Parathyroid adenoma (tissue), 2 donors: ENCODE data around the gene GNAO1.

Source experiments
- H2AFZ ChIP-seq: fragments of 300-600 bp; sonication (generic); one replicate; pipeline ENCODE4 v1.7.0; 2017; ENCODE audit warnings: antibody characterized with exemption, mild to moderate bottlenecking
- H3K27ac ChIP-seq: fragments of 300-600 bp; sonication (generic); one replicate; pipeline ENCODE4 v1.7.0; 2017
- H3K27me3 ChIP-seq: fragments of 300-600 bp; sonication (generic); one replicate; pipeline ENCODE4 v1.7.0; 2017; ENCODE audit warnings: low read length; ENCODE audit not compliant: control insufficient read depth, insufficient read depth
- H3K36me3 ChIP-seq: fragments of 300-600 bp; sonication (generic); one replicate; pipeline ENCODE4 v1.7.0; 2017; ENCODE audit warnings: low read length; ENCODE audit not compliant: control insufficient read depth, insufficient read depth
- H3K4me1 ChIP-seq: fragments of 300-600 bp; sonication (generic); one replicate; pipeline ENCODE4 v1.7.0; 2017; ENCODE audit warnings: control low read depth
- H3K4me2 ChIP-seq: fragments of 300-600 bp; sonication (generic); one replicate; pipeline ENCODE4 v1.7.0; 2017; ENCODE audit warnings: low read length
- H3K4me3 ChIP-seq: fragments of 300-600 bp; sonication (generic); one replicate; pipeline ENCODE4 v1.7.0; 2017; ENCODE audit warnings: low read depth, low read length
- H3K79me2 ChIP-seq: fragments of 300-600 bp; sonication (generic); one replicate; pipeline ENCODE4 v1.7.0; 2017; ENCODE audit warnings: control low read depth
- H3K9ac ChIP-seq: fragments of 300-600 bp; sonication (generic); one replicate; pipeline ENCODE4 v1.7.0; 2017; ENCODE audit warnings: mild to moderate bottlenecking
- H3K9me3 ChIP-seq: fragments of 300-600 bp; sonication (generic); one replicate; pipeline ENCODE4 v1.7.0; 2017; ENCODE audit warnings: low read length; ENCODE audit not compliant: control insufficient read depth
- TF ChIP-seq, protein P1 (sequence below): fragments of 300-600 bp; sonication (generic); IDR thresholded peaks from one replicate; pipeline ENCODE4 v1.7.0; 2017; ENCODE audit warnings: antibody characterized with exemption, mild to moderate bottlenecking
- donor health status: primary hyperparathyroidism.

The GNAO1 gene

GRCh38 chr16:56252835-56253234 lies 61.5 kb downstream of the GNAO1 start:
- Histone ChIP-seq H3K36me3 (no peaks in the 10 kb centered on the region), H3K27ac (no peak overlapping the region), H3K9me3 (no peaks in the 10 kb centered on the region), H2AFZ (no peak overlapping the region), H3K4me3 (no peak overlapping the region), H3K4me1 (peaks cover 3% of the 10 kb centered on the region), H3K79me2 (peaks cover 26% of the 10 kb centered on the region), H3K4me2 (no peak overlapping the region), H3K9ac (no peak overlapping the region), H3K27me3 (no peaks in the 10 kb centered on the region)
- TF ChIP-seq, protein P1, sequence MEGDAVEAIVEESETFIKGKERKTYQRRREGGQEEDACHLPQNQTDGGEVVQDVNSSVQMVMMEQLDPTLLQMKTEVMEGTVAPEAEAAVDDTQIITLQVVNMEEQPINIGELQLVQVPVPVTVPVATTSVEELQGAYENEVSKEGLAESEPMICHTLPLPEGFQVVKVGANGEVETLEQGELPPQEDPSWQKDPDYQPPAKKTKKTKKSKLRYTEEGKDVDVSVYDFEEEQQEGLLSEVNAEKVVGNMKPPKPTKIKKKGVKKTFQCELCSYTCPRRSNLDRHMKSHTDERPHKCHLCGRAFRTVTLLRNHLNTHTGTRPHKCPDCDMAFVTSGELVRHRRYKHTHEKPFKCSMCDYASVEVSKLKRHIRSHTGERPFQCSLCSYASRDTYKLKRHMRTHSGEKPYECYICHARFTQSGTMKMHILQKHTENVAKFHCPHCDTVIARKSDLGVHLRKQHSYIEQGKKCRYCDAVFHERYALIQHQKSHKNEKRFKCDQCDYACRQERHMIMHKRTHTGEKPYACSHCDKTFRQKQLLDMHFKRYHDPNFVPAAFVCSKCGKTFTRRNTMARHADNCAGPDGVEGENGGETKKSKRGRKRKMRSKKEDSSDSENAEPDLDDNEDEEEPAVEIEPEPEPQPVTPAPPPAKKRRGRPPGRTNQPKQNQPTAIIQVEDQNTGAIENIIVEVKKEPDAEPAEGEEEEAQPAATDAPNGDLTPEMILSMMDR: no peak

- no peak overlapping the region for H3K4me2 ChIP-seq
- no peaks in the 10 kb centered on the region for H3K36me3 ChIP-seq
- H2AFZ ChIP-seq: no peak overlapping the region
- peaks cover 3% of the 10 kb centered on the region for H3K4me1 ChIP-seq
- peaks cover 21% of the 10 kb centered on the region for H3K79me2 ChIP-seq
- H3K9ac ChIP-seq: no peak overlapping the region
- H3K27me3 ChIP-seq: no peaks in the 10 kb centered on the region
- no peak overlapping the region for H3K27ac ChIP-seq
- H3K9me3 ChIP-seq: no peaks in the 10 kb centered on the region
- H3K4me3 ChIP-seq: no peak overlapping the region
- TF ChIP-seq, protein P1: no peak
Observed at GRCh38 chr16:56255904-56256303, 64.6 kb downstream of the GNAO1 start.

- Histone ChIP-seq H3K27ac (no peak overlapping the region), H3K4me3 (no peak overlapping the region), H2AFZ (no peak overlapping the region), H3K9me3 (no peaks in the 10 kb centered on the region), H3K79me2 (peaks cover 21% of the 10 kb centered on the region), H3K27me3 (no peaks in the 10 kb centered on the region), H3K36me3 (no peaks in the 10 kb centered on the region), H3K4me1 (peaks cover 3% of the 10 kb centered on the region), H3K4me2 (no peak overlapping the region), H3K9ac (no peak overlapping the region)
- TF ChIP-seq, protein P1: no peak
Observed at GRCh38 chr16:56257239-56257638, 66.0 kb downstream of the GNAO1 start.

- H3K27ac ChIP-seq: no peak overlapping the region
Observed at GRCh38 chr16:56257666-56258342, 66.5 kb downstream of the GNAO1 start.

More at GRCh38 chr16:56257666-56258342, 66.5 kb downstream of the GNAO1 start:
- Histone ChIP-seq H3K4me1 (peaks cover 3% of the 10 kb centered on the region), H3K4me3 (no peak overlapping the region), H3K9ac (no peak overlapping the region), H3K36me3 (no peaks in the 10 kb centered on the region), H3K79me2 (peaks cover 21% of the 10 kb centered on the region), H3K4me2 (no peak overlapping the region), H2AFZ (no peak overlapping the region), H3K27me3 (no peaks in the 10 kb centered on the region), H3K9me3 (no peaks in the 10 kb centered on the region)
- TF ChIP-seq, protein P1: no peak
